GM12878 (cell line): ENCODE data around the gene MMRN2. TPM values are rescaled to one million over a fixed set of nuclear protein-coding genes. Genes with fewer than 3 reads are reported as not detected.

Source experiments
- BCL11A ChIP-seq: IDR thresholded peaks from 2 replicates; pipeline ENCODE4 v1.6.1; 2011; ENCODE audit warnings: low read depth, low read length
- CHD2 ChIP-seq: IDR thresholded peaks from 2 replicates; pipeline ENCODE4 v1.6.1; 2011; ENCODE audit warnings: low read depth, low read length, improper control_type of control experiment, borderline replicate concordance
- IRF4 ChIP-seq: IDR thresholded peaks from 2 replicates; pipeline ENCODE4 v1.6.1; 2011; ENCODE audit warnings: low read depth, low read length
- JUND ChIP-seq: IDR thresholded peaks from 2 replicates; pipeline ENCODE4 v1.6.1; 2012; ENCODE audit warnings: low read depth, mild to moderate bottlenecking, low read length, improper control_type of control experiment, moderate library complexity
- LARP7 ChIP-seq: fragments of 450-650 bp; IDR thresholded peaks from 2 replicates; pipeline ENCODE4 v1.6.1; 2017; ENCODE audit warnings: mild to moderate bottlenecking
- MTA3 ChIP-seq: IDR thresholded peaks from 2 replicates; pipeline ENCODE4 v1.6.1; 2012; ENCODE audit warnings: low read length, inconsistent platforms, borderline replicate concordance
- NFIC ChIP-seq: IDR thresholded peaks from 2 replicates; pipeline ENCODE4 v1.6.1; 2012; ENCODE audit warnings: low read depth, mild to moderate bottlenecking, inconsistent platforms, low read length, moderate library complexity
- POLR2AphosphoS5 ChIP-seq: IDR thresholded peaks from 2 replicates; pipeline ENCODE4 v1.6.1; 2011; ENCODE audit warnings: mild to moderate bottlenecking, low read length, inconsistent platforms
- RAD51 ChIP-seq: fragments of 450-650 bp; IDR thresholded peaks from 2 replicates; pipeline ENCODE4 v1.6.1; 2016; ENCODE audit warnings: moderate library complexity, mild to moderate bottlenecking, inconsistent platforms
- SIN3A ChIP-seq: IDR thresholded peaks from 2 replicates; pipeline ENCODE4 v1.6.1; 2012; ENCODE audit warnings: low read depth, low read length, improper control_type of control experiment
- SMAD1 ChIP-seq: fragments of 450-650 bp; IDR thresholded peaks from 2 replicates; pipeline ENCODE4 v1.6.1; 2018; ENCODE audit warnings: mild to moderate bottlenecking, low read depth; ENCODE audit not compliant: partially characterized antibody
- SMARCA5 ChIP-seq: fragments of 450-650 bp; IDR thresholded peaks from 2 replicates; pipeline ENCODE4 v1.6.1; 2017; ENCODE audit warnings: mild to moderate bottlenecking
- SMC3 ChIP-seq: IDR thresholded peaks from 2 replicates; pipeline ENCODE4 v1.6.1; 2011; ENCODE audit warnings: low read length, improper control_type of control experiment, borderline replicate concordance
- SPI1 ChIP-seq: IDR thresholded peaks from 2 replicates; pipeline ENCODE4 v1.6.1; 2011; ENCODE audit warnings: low read depth, mild to moderate bottlenecking, low read length, moderate library complexity, borderline replicate concordance; ENCODE audit not compliant: insufficient read depth
- STAT1 ChIP-seq: fragments of 450-650 bp; conservative IDR thresholded peaks from 2 replicates; pipeline ENCODE4 v1.6.1; 2014; ENCODE audit warnings: antibody characterized with exemption, mild to moderate bottlenecking
- YBX1 ChIP-seq: fragments of 450-650 bp; IDR thresholded peaks from 2 replicates; pipeline ENCODE4 v1.6.1; 2016; ENCODE audit warnings: antibody characterized with exemption
- polyA plus RNA-seq, 11 experiments: library from polyadenylated mRNA; depleted of rRNA in 4 of 11; unstranded in 6 of 11; stranded (reverse) in 5 of 11; fragments of >200 nt; fragmentation: Nextera tagmentation in 4 of 11; fragmentation: Illumina TruSeq in 1 of 11; extraction: Ambion mirVana in 4 of 11; extraction: Trizol in 1 of 11; gene quantifications; 1 replicate in 1 of 11; 2 replicates in 10 of 11; pipeline versions ENCODE4 v1.2.1 to v1.2.3, GENCODE V29; 2011 to 2016; ENCODE audit warnings: inconsistent platforms in 2 of 11, missing spikeins in 2 of 11, low read depth in 1 of 11
- total RNA-seq, 4 experiments: library from RNA; depleted of rRNA in 3 of 4; stranded (reverse); fragments of >200 nt in 3 of 4; fragmentation: Illumina TruSeq in 1 of 4; extraction: Trizol in 1 of 4; gene quantifications; 2 replicates each; pipeline versions ENCODE4 v1.2.1 to v1.2.3, GENCODE V29; 2013 to 2021
- TF ChIP-seq, protein P1 (sequence below): IDR thresholded peaks from 2 replicates; pipeline ENCODE4 v1.6.1; 2012; ENCODE audit warnings: low read depth, low read length, improper control_type of control experiment
- TF ChIP-seq, protein P2 (sequence below): fragments of 450-650 bp; IDR thresholded peaks from 2 replicates; pipeline ENCODE4 v1.6.1; 2017; ENCODE audit warnings: mild to moderate bottlenecking, moderate library complexity
- TF ChIP-seq, protein P3 (sequence below), 3 experiments: IDR thresholded peaks in 2 of 3; conservative IDR thresholded peaks in 1 of 3; 2 replicates each; pipeline ENCODE4 v1.5.1; 2011; ENCODE audit warnings: low read depth in 3 of 3, low read length in 3 of 3, mild to moderate bottlenecking in 3 of 3, control low read depth in 2 of 3, moderate library complexity in 2 of 3, inconsistent platforms in 1 of 3, mixed read lengths in 1 of 3; ENCODE audit not compliant: control insufficient read depth in 2 of 3, insufficient read depth in 1 of 3; ENCODE audit errors: extremely low read depth in 1 of 3
- TF ChIP-seq, protein P4 (sequence below): fragments of 450-650 bp; IDR thresholded peaks from 2 replicates; pipeline ENCODE4 v1.6.1; 2017; ENCODE audit warnings: low read depth, mild to moderate bottlenecking, moderate library complexity
- TF ChIP-seq, protein P5 (sequence below): IDR thresholded peaks from 2 replicates; pipeline ENCODE4 v1.6.1; 2011; ENCODE audit warnings: mild to moderate bottlenecking, low read depth, low read length, moderate library complexity; ENCODE audit not compliant: insufficient replicate concordance

MMRN2 gene
- total and polyA plus RNA-seq, 10 of the 15 experiments (the other 5 are each of a cell fraction or from before 2014, with no cell fraction given), result 0.09 to 1.0 (median 0.54) TPM; not detected in 3

DNA sequence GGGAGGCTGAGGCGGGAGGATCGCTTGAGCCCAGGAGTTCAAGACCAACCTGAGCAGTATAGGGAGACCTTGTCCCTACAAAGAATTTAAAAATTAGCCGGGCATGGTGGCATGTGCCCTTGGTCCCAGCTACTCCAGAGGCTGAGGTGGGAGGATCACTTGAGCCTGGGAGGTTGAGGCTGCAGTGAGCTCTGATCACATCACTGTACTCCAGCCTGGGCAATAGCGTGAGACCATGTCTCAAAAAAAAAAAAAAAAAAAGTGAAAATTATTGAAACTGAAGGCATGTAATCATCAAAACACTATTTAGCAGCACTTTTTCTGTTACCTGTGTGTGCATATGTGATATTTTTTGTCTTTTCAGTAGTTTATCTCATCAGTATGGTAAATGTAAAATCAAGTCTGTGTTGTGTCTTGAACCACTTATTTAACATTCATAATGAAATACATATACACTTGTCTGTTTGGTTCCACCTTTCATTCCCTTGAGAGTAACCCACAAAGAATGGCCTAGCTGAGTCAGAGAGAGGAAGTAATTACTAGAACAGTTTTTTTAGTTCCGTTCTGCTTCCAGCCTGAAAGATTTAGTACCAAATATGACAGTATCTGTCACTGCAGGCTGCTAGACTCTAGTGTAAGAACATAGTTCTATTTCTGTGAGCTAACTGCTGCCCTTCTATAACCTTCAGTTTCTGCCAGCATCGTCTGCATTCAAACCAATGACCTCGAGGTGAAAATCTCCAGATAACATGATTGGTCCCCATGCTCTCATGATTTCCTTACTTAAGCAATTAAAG lies 68.6 kb downstream of the MMRN2 start (continued):
- TF ChIP-seq MTA3, result no peak; the same call in 1 of the 2 replicates
- TF ChIP-seq SIN3A, result no peak
- peak; percentile 90 for TF ChIP-seq SPI1
- no peak for TF ChIP-seq CHD2
- no peak for TF ChIP-seq RAD51
- TF ChIP-seq LARP7, result no peak
- no peak for TF ChIP-seq STAT1
- no peak for TF ChIP-seq POLR2AphosphoS5
- TF ChIP-seq, protein P1, sequence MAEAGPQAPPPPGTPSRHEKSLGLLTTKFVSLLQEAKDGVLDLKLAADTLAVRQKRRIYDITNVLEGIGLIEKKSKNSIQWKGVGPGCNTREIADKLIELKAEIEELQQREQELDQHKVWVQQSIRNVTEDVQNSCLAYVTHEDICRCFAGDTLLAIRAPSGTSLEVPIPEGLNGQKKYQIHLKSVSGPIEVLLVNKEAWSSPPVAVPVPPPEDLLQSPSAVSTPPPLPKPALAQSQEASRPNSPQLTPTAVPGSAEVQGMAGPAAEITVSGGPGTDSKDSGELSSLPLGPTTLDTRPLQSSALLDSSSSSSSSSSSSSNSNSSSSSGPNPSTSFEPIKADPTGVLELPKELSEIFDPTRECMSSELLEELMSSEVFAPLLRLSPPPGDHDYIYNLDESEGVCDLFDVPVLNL, result no peak
- TF ChIP-seq, protein P2, sequence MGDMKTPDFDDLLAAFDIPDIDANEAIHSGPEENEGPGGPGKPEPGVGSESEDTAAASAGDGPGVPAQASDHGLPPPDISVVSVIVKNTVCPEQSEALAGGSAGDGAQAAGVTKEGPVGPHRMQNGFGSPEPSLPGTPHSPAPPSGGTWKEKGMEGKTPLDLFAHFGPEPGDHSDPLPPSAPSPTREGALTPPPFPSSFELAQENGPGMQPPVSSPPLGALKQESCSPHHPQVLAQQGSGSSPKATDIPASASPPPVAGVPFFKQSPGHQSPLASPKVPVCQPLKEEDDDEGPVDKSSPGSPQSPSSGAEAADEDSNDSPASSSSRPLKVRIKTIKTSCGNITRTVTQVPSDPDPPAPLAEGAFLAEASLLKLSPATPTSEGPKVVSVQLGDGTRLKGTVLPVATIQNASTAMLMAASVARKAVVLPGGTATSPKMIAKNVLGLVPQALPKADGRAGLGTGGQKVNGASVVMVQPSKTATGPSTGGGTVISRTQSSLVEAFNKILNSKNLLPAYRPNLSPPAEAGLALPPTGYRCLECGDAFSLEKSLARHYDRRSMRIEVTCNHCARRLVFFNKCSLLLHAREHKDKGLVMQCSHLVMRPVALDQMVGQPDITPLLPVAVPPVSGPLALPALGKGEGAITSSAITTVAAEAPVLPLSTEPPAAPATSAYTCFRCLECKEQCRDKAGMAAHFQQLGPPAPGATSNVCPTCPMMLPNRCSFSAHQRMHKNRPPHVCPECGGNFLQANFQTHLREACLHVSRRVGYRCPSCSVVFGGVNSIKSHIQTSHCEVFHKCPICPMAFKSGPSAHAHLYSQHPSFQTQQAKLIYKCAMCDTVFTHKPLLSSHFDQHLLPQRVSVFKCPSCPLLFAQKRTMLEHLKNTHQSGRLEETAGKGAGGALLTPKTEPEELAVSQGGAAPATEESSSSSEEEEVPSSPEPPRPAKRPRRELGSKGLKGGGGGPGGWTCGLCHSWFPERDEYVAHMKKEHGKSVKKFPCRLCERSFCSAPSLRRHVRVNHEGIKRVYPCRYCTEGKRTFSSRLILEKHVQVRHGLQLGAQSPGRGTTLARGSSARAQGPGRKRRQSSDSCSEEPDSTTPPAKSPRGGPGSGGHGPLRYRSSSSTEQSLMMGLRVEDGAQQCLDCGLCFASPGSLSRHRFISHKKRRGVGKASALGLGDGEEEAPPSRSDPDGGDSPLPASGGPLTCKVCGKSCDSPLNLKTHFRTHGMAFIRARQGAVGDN, result no peak
- TF ChIP-seq, protein P3, sequence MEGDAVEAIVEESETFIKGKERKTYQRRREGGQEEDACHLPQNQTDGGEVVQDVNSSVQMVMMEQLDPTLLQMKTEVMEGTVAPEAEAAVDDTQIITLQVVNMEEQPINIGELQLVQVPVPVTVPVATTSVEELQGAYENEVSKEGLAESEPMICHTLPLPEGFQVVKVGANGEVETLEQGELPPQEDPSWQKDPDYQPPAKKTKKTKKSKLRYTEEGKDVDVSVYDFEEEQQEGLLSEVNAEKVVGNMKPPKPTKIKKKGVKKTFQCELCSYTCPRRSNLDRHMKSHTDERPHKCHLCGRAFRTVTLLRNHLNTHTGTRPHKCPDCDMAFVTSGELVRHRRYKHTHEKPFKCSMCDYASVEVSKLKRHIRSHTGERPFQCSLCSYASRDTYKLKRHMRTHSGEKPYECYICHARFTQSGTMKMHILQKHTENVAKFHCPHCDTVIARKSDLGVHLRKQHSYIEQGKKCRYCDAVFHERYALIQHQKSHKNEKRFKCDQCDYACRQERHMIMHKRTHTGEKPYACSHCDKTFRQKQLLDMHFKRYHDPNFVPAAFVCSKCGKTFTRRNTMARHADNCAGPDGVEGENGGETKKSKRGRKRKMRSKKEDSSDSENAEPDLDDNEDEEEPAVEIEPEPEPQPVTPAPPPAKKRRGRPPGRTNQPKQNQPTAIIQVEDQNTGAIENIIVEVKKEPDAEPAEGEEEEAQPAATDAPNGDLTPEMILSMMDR (IDR thresholded peaks at IDR 0.05 in 2 of 3, conservative IDR thresholded peaks at IDR 0.05 in 1 of 3; ENCODE audit: control insufficient read depth in 2 of 3, extremely low read depth in 1 of 3, insufficient read depth in 1 of 3, low read depth in 3 of 3, low read length in 3 of 3), result no peak
- TF ChIP-seq, protein P4, sequence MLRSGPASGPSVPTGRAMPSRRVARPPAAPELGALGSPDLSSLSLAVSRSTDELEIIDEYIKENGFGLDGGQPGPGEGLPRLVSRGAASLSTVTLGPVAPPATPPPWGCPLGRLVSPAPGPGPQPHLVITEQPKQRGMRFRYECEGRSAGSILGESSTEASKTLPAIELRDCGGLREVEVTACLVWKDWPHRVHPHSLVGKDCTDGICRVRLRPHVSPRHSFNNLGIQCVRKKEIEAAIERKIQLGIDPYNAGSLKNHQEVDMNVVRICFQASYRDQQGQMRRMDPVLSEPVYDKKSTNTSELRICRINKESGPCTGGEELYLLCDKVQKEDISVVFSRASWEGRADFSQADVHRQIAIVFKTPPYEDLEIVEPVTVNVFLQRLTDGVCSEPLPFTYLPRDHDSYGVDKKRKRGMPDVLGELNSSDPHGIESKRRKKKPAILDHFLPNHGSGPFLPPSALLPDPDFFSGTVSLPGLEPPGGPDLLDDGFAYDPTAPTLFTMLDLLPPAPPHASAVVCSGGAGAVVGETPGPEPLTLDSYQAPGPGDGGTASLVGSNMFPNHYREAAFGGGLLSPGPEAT, result peak; percentile 18; the same call in 1 of the 2 replicates
- peak; percentile 86; the same call in 1 of the 2 replicates for TF ChIP-seq NFIC
- no peak for TF ChIP-seq JUND
- TF ChIP-seq YBX1, result no peak
- TF ChIP-seq SMARCA5, result no peak
- TF ChIP-seq IRF4, result peak; percentile 84
- no peak for TF ChIP-seq SMC3
- TF ChIP-seq, protein P5, sequence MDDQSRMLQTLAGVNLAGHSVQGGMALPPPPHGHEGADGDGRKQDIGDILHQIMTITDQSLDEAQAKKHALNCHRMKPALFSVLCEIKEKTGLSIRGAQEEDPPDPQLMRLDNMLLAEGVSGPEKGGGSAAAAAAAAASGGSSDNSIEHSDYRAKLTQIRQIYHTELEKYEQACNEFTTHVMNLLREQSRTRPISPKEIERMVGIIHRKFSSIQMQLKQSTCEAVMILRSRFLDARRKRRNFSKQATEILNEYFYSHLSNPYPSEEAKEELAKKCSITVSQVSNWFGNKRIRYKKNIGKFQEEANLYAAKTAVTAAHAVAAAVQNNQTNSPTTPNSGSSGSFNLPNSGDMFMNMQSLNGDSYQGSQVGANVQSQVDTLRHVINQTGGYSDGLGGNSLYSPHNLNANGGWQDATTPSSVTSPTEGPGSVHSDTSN, result no peak
- no peak for TF ChIP-seq SMAD1
- peak; percentile 89 for TF ChIP-seq BCL11A
